OCI-LY1 (cell line): Measurements from ENCODE around the gene PRKAR2B.

Experiments used
- H2AFZ ChIP-seq: fragments of 200-600 bp; sonication (generic), shearing (Covaris generic); 2 replicates; pipeline ENCODE4 v1.6.0; 2014; ENCODE audit warnings: antibody characterized with exemption, mild to moderate bottlenecking, low read length
- H3F3A ChIP-seq: fragments of 200-600 bp; sonication (generic), shearing (Covaris generic); 2 replicates; pipeline ENCODE4 v1.6.0; 2014; ENCODE audit warnings: mild to moderate bottlenecking, antibody characterized with exemption, low read length, moderate library complexity; ENCODE audit not compliant: insufficient read depth
- H3K27ac ChIP-seq: fragments of 200-600 bp; sonication (generic); 2 replicates; pipeline ENCODE4 v1.5.1; 2014; ENCODE audit warnings: low read length, mixed run types, mild to moderate bottlenecking, low read depth; ENCODE audit not compliant: poor library complexity, severe bottlenecking
- H3K27me3 ChIP-seq: fragments of 200-600 bp; sonication (generic); 2 replicates; pipeline ENCODE4 v1.6.0; 2014; ENCODE audit warnings: antibody characterized with exemption, mild to moderate bottlenecking, low read length, moderate library complexity; ENCODE audit not compliant: insufficient read depth
- H3K36me3 ChIP-seq: fragments of 200-600 bp; sonication (generic); 2 replicates; pipeline ENCODE4 v1.6.1; 2014; ENCODE audit warnings: mild to moderate bottlenecking, antibody characterized with exemption, low read length, moderate library complexity, mixed read lengths; ENCODE audit not compliant: insufficient read depth
- H3K4me1 ChIP-seq: fragments of 200-600 bp; sonication (generic); 2 replicates; pipeline ENCODE4 v1.5.1; 2014; ENCODE audit warnings: mild to moderate bottlenecking, low read length, moderate library complexity; ENCODE audit not compliant: insufficient read depth, severe bottlenecking
- H3K4me2 ChIP-seq: fragments of 200-600 bp; sonication (generic), shearing (Covaris generic); 2 replicates; pipeline ENCODE4 v1.6.1; 2014; ENCODE audit warnings: low read length
- H3K4me3 ChIP-seq: fragments of 200-600 bp; sonication (generic); 2 replicates; pipeline ENCODE4 v1.5.1; 2014; ENCODE audit warnings: low read length, low read depth, mild to moderate bottlenecking, mixed read lengths; ENCODE audit not compliant: poor library complexity, severe bottlenecking
- H3K79me2 ChIP-seq: fragments of 200-600 bp; shearing (Covaris generic); 2 replicates; pipeline ENCODE4 v1.6.1; 2016; ENCODE audit warnings: mixed run types, low read length, mixed read lengths; ENCODE audit not compliant: insufficient read depth
- H3K9ac ChIP-seq: fragments of 200-600 bp; sonication (generic), shearing (Covaris generic); 2 replicates; pipeline ENCODE4 v1.6.1; 2014; ENCODE audit warnings: mild to moderate bottlenecking, low read length, mixed read lengths
- H3K9me2 ChIP-seq: fragments of 200-600 bp; sonication (generic), shearing (Covaris generic); 2 replicates; pipeline ENCODE4 v1.6.1; 2014; ENCODE audit warnings: low read depth, mild to moderate bottlenecking, low read length, mixed read lengths
- H3K9me3 ChIP-seq: fragments of 200-600 bp; shearing (Covaris generic); 2 replicates; pipeline ENCODE4 v1.6.1; 2014; ENCODE audit warnings: low read length, mixed read lengths
- H4K20me1 ChIP-seq: fragments of 200-600 bp; sonication (generic), shearing (Covaris generic); 2 replicates; pipeline ENCODE4 v1.6.0; 2016; ENCODE audit warnings: mild to moderate bottlenecking, low read length; ENCODE audit not compliant: insufficient read depth
- EZH2 ChIP-seq: fragments of 200-600 bp; sonication (generic), shearing (Covaris generic); IDR thresholded peaks from 2 replicates; pipeline ENCODE4 v1.8.0; 2017; ENCODE audit warnings: borderline replicate concordance, mixed run types, mild to moderate bottlenecking, antibody characterized with exemption, low read length, moderate library complexity, mixed read lengths
- TF ChIP-seq, protein P1 (sequence below): fragments of 200-600 bp; sonication (generic), shearing (Covaris generic); IDR thresholded peaks from 2 replicates; pipeline ENCODE4 v1.5.1; 2017; ENCODE audit warnings: mild to moderate bottlenecking, antibody characterized with exemption, low read length, moderate library complexity, mixed read lengths

Gene PRKAR2B

DNA sequence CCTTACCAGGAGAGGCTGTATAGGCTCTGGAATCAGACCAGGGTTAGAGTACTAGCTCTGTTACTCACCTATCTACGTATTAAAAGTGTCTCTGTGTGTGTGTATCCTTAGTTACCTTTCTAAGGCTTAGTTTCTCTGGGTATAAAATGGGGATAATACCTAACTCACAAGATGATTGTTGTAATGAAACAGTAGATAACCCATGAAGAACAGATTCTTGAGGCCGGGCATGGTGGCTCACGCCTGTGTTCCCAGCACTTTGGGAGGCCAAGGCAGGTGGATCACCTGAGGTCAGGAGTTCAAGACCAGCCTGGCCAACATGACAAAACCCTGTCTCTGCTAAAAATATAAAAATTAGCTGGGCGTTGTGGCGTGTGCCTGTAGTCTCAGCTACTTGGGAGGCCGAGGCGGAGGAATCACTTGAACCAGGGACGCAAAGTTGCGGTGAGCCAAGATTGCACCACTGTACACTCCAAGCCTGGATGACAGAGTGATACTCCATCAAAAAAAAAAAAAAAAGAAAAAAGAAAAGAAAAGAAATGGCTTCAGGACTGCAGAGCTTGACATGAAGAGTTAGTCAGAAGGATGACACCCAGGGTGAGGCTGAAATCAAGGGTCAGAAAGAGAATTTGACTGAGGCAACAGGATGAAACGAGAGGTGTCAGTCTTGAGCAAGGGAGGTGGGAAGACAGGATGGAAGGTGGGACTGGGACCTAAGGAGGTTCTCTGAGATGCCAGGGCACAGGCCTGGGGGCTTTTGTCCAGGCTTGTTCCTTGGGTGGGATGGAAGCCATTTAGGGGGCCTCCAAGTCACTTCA lies 33.4 kb downstream of the PRKAR2B start:
- no peaks in the 10 kb centered on the region for H3K79me2 ChIP-seq
- TF ChIP-seq EZH2: no peak
- TF ChIP-seq, protein P1, sequence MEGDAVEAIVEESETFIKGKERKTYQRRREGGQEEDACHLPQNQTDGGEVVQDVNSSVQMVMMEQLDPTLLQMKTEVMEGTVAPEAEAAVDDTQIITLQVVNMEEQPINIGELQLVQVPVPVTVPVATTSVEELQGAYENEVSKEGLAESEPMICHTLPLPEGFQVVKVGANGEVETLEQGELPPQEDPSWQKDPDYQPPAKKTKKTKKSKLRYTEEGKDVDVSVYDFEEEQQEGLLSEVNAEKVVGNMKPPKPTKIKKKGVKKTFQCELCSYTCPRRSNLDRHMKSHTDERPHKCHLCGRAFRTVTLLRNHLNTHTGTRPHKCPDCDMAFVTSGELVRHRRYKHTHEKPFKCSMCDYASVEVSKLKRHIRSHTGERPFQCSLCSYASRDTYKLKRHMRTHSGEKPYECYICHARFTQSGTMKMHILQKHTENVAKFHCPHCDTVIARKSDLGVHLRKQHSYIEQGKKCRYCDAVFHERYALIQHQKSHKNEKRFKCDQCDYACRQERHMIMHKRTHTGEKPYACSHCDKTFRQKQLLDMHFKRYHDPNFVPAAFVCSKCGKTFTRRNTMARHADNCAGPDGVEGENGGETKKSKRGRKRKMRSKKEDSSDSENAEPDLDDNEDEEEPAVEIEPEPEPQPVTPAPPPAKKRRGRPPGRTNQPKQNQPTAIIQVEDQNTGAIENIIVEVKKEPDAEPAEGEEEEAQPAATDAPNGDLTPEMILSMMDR: no peak
- H3K9ac ChIP-seq: no peak overlapping the region
- H3K27me3 ChIP-seq: no peaks in the 10 kb centered on the region
- H3K9me2 ChIP-seq: no peaks in the 10 kb centered on the region
- no peaks in the 10 kb centered on the region for H3K4me1 ChIP-seq
- H3K36me3 ChIP-seq: no peaks in the 10 kb centered on the region
- H3K4me3 ChIP-seq: no peak overlapping the region
- no peaks in the 10 kb centered on the region for H3K9me3 ChIP-seq
- no peak overlapping the region for H3K27ac ChIP-seq
- no peaks in the 10 kb centered on the region for H4K20me1 ChIP-seq
- no peaks in the 10 kb centered on the region for H3F3A ChIP-seq
- H3K4me2 ChIP-seq: no peak overlapping the region
- no peak overlapping the region for H2AFZ ChIP-seq

DNA sequence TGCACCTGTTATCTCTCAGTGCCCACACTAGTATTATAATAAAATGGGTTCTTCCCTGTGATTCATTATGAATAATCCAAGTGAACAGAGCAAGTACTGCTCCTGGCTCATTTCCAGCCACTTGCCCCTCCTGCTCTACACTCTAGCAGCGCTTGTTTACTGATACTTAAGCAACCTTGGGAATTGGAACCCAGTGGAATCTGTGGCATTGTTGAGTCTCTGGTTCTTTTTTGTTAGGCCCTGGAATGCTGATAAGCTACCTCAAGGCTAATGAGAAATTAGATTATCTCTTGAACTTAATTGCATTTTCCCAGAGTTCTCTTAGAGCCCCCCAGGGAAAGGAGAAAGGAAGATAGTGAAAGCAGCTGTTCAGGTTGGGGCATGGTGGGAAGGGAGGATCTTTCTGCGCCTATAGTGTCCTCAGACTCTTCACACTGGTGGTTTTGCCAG lies 34.0 kb downstream of the PRKAR2B start:
- Histone ChIP-seq H3K27ac (no peak overlapping the region), H2AFZ (no peak overlapping the region), H3K4me1 (no peaks in the 10 kb centered on the region), H3K4me3 (no peak overlapping the region), H3K79me2 (no peaks in the 10 kb centered on the region), H3F3A (no peaks in the 10 kb centered on the region), H3K36me3 (no peaks in the 10 kb centered on the region), H4K20me1 (no peaks in the 10 kb centered on the region), H3K9me3 (no peaks in the 10 kb centered on the region), H3K9me2 (no peaks in the 10 kb centered on the region), H3K4me2 (no peak overlapping the region), H3K27me3 (no peaks in the 10 kb centered on the region), H3K9ac (no peak overlapping the region)
- TF ChIP-seq, protein P1: no peak
- no peak for TF ChIP-seq EZH2

DNA sequence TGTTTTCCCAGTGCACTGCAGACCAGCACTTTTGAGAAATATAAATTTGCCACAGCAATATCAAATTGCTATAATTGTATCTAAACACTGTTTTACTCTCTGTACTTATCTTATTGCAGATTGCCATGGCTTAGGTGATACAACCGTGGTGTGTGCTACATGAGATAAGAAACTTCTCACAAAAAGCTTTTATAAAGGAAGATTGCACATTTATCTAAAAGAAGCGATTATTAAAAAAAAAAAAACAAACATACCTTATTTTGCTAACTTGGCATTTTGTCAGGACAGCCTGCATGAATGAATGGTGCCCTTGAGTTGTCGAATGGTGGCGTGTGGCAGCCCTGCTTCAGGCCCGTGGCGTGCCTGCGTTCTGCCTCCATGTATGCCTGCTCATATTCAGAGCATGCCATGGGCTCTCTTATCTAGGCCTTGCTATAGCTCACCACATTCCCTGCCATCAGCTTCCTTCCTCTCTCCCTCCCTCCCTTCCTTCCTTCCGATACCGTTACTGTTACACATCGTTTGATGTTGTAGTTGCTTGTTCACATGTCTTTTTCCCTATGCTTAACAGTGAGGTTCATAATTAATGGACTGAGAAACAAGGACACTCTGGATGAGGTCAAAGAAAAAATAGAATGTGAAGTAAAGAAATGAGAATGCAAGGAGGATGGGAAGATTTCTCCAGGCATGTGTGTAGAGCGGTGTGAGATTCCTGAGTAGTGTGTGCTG lies 34.9 kb downstream of the PRKAR2B start:
- TF ChIP-seq, protein P1: no peak
- TF ChIP-seq EZH2: no peak
- no peaks in the 10 kb centered on the region for H3F3A ChIP-seq

More for the DNA sequence above, 34.9 kb downstream of the PRKAR2B start:
- no peaks in the 10 kb centered on the region for H3K9me2 ChIP-seq
- H4K20me1 ChIP-seq: no peaks in the 10 kb centered on the region
- H3K4me3 ChIP-seq: no peak overlapping the region
- H3K9ac ChIP-seq: no peak overlapping the region
- no peak overlapping the region for H3K4me2 ChIP-seq
- no peaks in the 10 kb centered on the region for H3K79me2 ChIP-seq
- no peak overlapping the region for H2AFZ ChIP-seq
- no peak overlapping the region for H3K27ac ChIP-seq
- H3K27me3 ChIP-seq: no peaks in the 10 kb centered on the region
- no peaks in the 10 kb centered on the region for H3K9me3 ChIP-seq
- H3K36me3 ChIP-seq: no peaks in the 10 kb centered on the region
- H3K4me1 ChIP-seq: no peaks in the 10 kb centered on the region
